ENCODE results near the gene SHLD2. TPM values are rescaled to one million over a fixed set of nuclear protein-coding genes. Genes with fewer than 3 reads are reported as not detected.

The SHLD2 gene
- total and polyA plus RNA-seq, 2 of the 13 experiments (the other 11 are each of a cell fraction or from before 2014, with no cell fraction given) = 25.7 to 53.7 TPM

DNA sequence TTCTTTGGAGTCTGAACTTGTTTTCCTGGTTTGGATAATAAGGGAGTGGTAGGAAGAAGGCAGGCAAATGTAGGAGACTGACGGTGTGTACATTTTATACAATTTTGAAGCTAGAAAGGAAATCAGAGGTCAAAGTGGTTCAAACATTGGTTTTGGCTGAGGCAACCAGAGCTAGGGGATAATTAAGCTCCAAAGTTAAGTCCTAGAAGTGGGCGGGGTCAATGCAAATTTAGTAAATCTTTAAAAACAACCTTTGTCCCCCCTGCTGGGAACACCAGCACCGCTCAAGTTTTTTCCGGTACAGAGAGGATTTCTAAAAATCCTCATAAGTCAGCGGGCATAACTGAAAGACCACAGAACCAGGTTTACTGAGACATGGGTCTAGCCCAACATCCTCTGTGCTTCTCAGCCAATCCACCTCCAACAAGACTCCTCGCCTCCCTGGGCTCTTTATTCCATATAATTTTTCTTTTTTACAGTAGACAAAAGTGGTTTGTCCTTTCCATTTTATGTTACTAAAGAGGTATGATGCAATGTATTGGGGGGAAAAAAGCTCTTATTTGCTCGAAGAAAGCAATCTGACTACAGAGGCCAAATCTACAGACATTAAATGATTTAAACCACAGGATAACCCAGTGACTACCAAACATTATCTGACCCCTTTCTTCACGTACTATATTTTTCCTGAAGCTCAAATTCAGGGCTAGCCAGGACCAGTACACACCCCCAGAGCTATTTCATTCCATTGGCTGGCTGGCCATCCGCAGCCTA, 2.0 kb upstream of the SHLD2 start (continued):
- TF ChIP-seq, protein P1, sequence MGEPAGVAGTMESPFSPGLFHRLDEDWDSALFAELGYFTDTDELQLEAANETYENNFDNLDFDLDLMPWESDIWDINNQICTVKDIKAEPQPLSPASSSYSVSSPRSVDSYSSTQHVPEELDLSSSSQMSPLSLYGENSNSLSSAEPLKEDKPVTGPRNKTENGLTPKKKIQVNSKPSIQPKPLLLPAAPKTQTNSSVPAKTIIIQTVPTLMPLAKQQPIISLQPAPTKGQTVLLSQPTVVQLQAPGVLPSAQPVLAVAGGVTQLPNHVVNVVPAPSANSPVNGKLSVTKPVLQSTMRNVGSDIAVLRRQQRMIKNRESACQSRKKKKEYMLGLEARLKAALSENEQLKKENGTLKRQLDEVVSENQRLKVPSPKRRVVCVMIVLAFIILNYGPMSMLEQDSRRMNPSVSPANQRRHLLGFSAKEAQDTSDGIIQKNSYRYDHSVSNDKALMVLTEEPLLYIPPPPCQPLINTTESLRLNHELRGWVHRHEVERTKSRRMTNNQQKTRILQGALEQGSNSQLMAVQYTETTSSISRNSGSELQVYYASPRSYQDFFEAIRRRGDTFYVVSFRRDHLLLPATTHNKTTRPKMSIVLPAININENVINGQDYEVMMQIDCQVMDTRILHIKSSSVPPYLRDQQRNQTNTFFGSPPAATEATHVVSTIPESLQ (CRISPR knock-in tag; conservative IDR thresholded peaks at IDR 0.05) = no peak
- TF ChIP-seq ZNF335 (CRISPR knock-in tag; IDR thresholded peaks at IDR 0.05) (no peak), ZNF503 (CRISPR knock-in tag; IDR thresholded peaks at IDR 0.05) (peak; percentile 23; the same call in 1 of the 2 replicates), PRDM10 (CRISPR knock-in tag; IDR thresholded peaks at IDR 0.05; ENCODE audit: low read depth) (no peak), ZNF33B (CRISPR knock-in tag; IDR thresholded peaks at IDR 0.05) (no peak), FOSL2 (CRISPR knock-in tag; IDR thresholded peaks at IDR 0.05) (0 out of 2 replicates have a peak, but pooled peaks have one; percentile 12), ZGPAT (CRISPR knock-in tag; IDR thresholded peaks at IDR 0.05) (peak; percentile 55), NR2F1 (CRISPR knock-in tag; IDR thresholded peaks at IDR 0.05) (peak; percentile 11 to 44; a peak in 2 of 4 replicates), THAP11 (CRISPR knock-in tag; IDR thresholded peaks at IDR 0.05) (peak; percentile 51; the same call in 1 of the 2 replicates), RFX5 (IDR thresholded peaks at IDR 0.05; ENCODE audit: low read depth, low read length) (no peak), ZNF784 (CRISPR knock-in tag; IDR thresholded peaks at IDR 0.05; ENCODE audit: borderline replicate concordance) (no peak), ARID2 (CRISPR knock-in tag; IDR thresholded peaks at IDR 0.05; ENCODE audit: borderline replicate concordance) (no peak), SMAD9 (CRISPR knock-in tag; IDR thresholded peaks at IDR 0.05) (no peak), ZNF329 (CRISPR knock-in tag; IDR thresholded peaks at IDR 0.05; ENCODE audit: low read depth) (0 out of 2 replicates have a peak, but pooled peaks have one; percentile 23)
